HG02678 (cell line): Measurements from ENCODE around the gene PGM5.

Source experiments
- ATAC-seq: cut with Tn5 transposase; IDR thresholded peaks from one replicate; pipeline ENCODE4 v1.9.1; 2021; ENCODE audit warnings: mild to moderate bottlenecking, moderate library complexity; ENCODE audit not compliant: unreplicated experiment

The PGM5 gene

DNA sequence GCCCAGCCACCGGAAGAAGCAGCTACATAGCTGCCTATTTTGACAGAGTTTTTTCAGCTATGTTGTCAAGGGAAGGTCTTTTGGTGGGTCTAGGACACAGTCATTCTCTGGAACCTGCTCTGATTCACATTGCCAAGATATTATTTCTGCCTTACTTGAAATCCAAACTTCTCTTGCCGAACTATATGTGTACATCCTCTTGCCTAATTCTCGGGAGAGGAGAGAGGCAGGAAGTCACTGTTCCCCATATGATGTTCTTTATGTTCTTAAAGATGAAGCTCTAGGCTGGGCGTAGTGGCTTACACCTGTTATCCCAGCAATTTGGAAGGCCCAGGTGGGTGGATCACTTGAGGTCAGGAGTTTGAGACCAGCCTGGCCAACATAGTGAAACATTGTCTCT, 175.7 kb downstream of the PGM5 start:
- ATAC-seq = no peak

DNA sequence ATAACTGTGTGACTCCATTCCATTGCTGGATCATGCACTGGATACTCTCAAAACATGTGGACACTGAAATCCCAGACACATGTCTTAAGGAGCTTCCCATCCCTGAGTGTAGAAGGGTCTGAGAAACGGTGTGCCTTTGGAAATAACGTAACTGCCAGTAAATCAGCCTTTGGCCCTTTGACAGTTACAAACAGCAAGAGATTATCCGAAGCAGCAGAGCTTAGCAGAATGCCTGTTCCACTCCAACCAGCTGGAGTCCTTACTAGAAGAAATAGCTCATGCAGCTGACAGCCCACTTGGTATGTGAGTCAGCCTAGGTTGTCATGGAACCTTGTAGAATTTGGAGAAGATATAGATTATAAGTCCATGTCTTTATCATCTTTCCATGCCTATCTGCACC, 177.3 kb downstream of the PGM5 start:
- ATAC-seq = no peak

DNA sequence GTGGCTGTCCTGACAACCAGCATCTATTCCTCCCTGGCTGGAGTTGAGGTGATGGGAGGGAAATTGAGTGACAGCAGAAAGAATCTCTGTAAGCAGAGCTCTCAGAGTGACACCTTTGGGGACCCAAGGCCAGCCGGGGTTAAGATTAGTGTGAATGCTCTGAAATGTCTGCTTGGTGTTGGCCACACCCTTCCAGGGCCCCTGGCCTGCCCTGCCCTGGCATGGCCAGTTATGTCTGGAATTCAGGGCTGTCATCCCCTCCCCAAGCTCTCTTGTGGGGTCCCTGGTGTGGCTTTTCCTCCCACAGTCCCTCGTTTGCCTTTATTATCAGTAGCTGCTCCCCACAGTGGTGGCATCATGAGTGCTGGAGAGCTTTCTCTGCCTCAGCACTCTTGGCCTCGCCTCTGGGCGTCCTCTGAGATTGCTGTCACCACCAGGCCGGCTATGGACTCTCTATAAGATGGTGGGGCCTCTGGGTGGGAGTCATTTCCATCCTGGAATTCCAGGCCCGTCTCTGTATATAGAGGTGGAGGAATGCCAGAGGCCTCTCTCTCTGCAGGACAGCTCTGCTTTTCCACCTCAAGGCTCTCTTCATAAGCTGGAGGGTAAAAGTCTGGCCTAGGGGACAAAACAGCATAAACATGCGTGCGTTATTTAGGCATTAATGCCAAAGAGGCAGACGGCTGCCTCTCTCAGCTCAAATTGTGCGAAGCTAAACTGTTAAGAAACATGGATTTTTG, 180.6 kb downstream of the PGM5 start:
- ATAC-seq = no peak

DNA sequence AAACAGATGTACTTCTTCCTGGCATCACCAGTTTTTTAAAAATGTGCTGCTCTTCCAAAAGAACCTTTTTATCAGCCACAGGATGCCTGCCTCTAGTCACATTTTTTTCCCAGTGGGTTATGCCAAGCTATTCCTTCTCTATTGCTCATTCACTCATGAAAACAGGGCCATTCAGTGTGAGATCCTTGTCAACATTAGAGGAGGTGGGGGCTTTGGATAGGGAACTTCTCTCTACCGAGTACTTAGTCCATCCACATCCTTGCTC, 181.1 kb downstream of the PGM5 start:
- ATAC-seq = no peak

DNA sequence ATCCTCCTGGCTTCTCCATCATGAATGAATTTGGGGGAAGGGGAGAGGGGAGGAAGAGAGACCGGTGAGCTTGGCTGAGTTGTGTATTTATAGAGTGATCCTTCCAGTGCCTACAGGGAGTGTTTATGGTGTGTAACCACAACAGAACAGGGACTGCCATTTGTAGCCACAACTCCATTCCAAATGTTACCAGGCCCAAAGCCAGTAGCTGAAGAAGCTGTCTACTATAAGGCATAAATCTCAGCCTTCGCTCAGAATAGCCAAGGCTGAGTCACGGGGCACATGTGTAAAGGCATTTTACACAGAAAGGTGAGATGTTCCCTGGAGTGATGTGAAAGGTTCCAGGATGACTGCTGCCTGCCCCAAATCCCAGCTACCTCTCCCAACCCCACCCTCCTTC, 181.8 kb downstream of the PGM5 start:
- ATAC-seq = no peak

DNA sequence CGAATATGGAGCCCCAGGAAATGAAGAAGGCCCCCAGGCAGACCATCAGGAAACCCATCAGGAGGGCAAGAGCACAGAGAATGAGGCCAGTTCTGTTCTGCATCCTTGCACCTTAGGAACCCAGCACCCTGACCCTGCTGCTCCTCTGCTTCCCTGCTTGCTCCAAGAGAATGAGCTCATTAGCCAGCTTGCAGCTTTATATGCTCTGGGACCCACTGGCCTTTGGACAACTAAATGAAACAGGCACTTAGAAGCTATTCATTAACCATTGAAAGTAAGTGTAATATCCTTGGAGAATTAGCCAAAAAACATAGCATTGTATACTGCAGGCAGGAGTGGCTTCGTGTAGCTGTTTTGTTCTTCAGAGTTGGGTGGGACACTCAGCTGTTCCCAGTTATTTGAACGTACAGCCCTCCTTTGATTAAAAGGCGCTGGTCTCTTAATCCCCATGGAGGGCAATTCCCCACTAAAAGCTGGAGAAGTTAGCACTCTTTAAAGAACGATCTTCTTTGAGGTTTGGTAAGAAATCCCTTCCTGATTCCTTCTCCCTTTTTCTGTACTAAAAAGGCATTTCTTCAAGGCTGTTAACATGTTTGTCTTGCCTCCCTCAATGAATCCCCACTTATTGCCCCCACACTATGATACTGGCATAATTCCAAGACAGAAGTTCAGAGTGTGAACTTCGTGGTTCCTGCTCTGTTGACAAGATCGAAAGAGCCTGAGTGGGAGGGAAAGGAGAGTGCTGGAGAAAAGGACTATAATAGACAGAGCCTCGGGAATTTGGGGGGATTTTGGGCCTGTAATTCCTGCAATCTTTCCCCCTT, 184.5 kb downstream of the PGM5 start, which contains the start of gene TMEM252:
Gene TMEM252 (minus strand): TSS at position 172 of the 824 bp plus-strand sequence. CDS start 69 bp downstream, at position 103.
- ATAC-seq = no peak

DNA sequence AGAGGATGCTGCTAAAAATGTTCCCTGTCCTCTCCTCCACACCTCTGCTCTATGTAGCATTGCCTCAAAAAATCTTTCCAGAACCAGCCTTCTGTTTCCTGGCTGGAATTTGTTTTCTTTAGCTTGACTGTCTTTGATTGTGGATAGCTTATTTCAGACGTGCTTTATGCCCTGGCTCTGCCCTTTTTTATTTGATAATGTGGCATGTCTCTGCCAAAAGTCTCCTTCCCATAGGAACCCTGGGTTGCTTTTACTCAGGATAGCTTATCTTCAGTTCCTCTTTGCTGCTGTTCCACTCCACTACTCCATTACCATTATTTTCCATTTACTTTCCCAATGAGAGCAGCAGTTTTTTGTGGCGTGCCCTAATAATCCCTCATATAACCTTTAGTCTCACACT, 185.2 kb downstream of the PGM5 start:
- no peak for ATAC-seq

DNA sequence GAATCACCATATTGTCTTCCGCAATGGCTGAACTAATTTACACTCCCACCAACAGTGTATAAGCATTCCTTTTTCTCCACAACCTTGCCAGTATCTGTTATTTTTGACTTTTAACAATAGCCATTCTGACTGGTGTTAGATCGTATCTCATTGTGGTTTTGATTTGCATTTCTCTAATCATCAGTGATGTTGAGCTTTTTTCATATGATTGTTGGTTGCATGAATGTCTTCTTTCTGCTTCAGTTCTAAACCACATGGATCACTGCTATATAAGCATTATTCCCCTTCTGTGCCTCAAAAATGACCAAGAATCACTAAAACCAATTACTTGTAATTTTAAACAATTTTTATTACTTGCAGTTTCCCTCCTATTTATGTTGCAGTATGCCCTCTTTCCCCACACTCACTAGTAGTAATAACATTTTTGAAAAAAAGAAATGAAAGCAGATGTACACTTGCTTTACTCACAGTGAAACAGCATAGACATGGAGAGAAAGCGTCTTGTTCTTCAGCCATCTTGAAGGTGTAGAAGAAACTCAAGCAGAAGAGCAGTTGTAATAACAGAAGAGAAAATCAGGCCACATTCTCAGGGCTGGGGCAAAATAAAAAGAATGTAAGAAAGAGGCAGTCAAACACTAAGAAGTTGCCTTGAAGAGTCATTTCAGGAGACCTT, 188.8 kb downstream of the PGM5 start:
- ATAC-seq = peak; percentile 47

DNA sequence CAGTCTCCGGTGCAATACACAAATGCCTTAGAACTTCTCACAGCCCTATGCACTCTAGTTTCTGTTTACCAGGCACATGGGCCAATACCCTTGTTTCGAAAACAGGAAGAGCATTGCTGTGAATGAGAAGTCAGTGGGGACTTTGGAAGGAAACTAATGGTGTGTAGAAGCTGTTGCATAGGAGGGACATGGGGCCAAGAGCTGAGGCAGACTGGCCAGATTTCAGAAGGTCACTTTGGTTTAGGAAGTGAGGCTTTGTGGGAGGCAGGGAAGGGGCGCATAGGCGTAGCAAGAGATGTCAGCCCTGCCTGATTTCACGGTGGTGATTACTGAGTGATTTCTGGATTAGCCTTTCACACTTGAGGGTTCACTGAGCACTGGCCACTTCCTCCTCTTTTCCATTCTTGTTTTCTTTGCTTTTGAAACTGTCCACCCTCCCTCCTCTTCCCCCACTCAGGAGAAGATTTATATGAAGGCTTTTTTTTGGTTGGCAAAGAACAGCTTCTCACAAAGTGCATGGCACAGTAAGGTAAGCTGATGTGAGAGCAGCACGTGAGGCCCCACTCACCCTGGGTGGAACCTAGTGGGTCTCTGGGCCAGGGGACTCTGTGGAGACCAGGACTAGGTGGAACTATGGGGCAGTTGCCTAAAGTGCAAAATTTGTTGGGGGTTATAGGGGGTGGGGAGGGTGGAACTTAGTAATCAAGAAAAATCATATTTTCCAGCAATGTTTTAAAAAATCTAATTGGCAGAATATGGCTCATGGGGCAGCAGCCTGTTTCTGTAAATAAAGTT, 190.4 kb downstream of the PGM5 start:
- peak; percentile 85 for ATAC-seq

DNA sequence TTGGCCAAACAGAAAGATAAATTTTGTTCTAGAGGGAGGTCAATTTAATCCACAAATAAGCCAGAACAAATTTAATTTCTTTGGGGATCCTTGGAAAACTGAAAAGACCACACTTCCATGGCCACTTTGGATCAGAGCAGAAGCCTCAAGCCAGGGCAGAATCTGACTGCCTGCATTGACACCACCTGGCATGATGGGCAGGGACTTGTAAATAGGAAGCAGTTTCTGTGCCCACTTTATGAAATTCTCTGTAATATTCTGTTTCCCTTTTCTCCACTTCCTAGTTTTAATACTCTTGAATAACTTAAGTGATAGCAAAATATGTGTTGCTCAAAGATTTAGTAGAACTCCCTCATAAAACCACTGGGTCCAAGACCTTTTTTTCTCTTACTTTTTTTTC, 191.0 kb downstream of the PGM5 start:
- no peak for ATAC-seq

DNA sequence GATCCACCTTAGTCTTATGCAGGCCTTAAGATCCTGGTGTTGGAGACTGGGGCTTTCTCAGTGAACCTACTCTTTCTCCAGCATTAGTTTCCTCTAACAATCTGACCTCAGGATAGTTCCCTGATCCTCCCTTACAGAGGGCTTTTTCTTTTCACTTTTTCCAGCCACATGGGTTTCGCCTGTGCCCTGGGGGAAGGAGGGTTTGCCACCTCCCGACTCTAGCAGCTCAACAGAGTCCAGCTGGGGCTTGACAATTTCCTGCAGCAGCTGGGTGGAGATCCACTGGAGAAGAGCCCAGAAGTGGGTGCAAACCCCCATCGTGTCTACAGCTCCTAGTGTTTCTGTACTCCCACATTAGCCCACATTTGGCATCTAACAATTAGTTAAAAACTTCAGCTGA, 191.8 kb downstream of the PGM5 start:
- no peak for ATAC-seq

DNA sequence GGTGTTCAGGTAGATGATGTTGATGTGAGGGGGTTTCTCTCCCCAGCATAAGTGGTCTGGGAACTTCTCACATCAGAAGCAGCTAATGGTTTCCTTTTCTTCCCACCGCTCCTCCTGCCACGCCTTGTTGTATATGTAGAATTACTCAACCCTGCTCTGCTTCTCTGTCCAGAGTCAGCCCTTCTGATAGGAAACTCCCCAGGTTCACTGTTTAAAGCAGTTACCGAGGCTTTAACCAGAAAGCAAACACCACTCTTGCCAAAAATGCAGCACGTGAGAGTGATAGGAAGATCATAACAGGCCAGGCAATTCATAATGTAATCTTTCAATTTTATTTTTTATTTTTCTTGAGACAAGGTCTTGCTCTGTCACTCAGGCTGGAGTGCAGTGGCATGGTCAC, 194.8 kb downstream of the PGM5 start:
- ATAC-seq = no peak

DNA sequence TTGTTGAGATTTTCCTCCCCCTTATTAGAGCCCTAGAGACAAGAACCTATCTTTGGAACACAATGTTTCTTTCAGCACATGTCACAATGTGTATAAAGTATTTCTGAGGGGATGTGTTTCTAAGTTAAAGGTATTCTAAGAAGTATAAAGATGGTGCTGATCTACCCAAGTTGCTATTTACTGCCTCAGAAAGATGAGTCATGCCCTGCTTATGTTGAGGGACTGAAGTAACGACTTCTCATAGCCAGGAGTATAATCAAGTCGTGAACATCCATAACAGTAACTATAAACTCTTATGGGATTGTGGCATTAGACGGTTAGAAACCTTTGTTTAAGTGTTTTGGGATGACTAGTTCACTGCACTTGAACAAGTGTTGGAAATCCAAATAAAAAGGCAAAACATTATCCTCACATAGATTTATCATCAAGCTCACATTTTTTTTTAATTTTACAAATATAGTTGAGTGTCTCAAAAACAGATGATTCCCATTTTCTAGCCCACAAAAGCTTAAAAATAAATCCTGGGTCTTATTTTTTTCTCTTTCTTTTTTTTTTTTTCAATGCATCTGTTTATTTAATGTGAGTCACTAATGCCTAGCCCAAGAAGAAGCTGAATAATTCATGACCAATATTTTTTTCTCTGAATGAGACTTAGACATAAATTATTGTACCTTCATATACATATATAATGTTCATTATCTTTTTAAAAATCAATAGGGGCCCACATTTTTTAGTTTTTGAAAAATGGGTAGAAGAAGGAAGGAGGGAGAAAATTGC, 196.5 kb downstream of the PGM5 start:
- ATAC-seq = no peak

DNA sequence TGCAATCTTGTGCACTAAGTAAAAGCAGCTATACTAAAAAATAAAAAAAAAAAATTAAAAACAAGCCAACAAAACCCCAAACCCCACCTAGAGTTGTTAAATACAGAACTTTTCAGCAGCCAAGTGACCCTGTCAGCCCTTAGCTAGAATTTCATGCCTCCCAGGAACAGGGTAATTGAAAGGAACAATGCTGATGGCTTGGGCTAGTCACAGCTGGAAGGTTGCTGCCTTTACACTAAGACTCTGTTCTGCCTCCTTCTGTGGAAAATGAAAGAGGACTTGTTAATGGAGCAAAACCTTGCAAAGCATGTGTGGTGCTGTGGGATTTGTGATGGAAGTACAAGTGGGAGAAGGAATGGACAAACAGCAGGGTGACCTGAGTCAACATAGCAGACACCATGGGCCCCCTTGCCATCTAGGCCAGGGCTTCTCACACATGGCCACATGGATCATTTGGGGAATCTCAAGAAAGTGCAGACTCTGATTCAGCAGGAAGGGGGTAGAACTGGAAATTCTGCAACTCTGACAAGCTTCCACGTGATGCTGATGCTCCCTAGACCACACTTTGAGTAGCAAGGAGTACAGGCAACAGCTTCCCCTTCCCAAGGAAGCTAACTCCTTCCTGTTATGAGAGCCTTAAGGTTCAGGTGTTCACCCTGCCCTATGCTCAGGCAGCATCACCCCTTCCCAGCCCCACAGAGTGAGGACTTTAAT, 199.2 kb downstream of the PGM5 start:
- ATAC-seq = no peak

DNA sequence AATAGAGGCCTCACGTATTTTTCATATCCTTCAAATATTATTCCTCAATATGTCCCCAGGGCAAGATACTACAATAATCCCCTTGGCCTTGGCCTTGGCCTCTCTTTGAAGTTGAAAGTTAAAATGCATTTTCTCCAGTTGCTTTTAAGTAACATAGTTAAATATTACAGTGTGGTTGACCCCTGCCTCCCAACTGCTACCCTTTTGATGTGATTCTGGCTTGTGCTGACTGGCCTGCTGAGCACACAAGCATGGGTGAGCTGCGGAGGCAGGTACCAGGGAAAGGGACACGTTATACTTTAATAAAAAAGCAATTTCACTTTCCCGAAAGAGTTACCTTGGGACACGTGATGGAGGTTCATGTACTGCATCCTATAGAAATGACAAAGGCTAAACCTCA, 202.1 kb downstream of the PGM5 start:
- ATAC-seq = no peak

DNA sequence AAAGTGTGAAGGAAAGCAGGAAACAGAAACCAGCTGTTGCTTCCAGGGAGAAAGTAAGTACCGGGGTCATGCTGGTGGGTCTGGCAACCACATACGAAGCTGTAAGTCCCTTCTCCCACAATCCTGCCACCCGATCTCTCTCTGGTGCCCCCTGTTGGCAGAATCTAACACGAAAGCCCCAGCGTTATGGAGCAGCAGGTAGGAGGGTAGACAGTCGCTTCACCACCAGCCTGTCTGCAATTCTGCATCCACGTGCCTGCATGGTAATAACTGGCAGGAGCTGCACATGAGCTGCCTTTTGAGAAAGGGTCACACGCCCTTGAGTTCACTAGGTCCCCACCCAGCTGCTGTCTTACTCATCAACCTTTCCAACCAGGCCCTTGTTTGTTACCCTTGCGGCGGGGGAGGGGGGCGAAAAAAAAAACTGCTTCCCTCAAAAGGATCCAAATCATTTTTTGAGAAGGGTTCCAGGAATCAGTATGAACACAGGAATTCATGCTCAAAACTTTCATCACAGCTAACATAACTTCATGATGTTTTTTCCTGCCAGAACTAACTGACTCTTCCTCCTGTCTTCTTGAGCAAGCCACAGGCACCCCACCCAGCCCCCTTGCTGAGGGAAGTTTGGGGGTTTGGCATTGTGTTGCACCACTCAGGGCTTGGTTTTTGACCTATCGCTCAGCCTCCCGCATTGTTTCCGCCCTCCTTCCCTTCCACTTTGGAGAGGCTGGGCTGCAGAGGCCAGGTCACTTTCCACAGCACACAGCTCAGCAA, 203.8 kb downstream of the PGM5 start:
- peak; percentile 61 for ATAC-seq

DNA sequence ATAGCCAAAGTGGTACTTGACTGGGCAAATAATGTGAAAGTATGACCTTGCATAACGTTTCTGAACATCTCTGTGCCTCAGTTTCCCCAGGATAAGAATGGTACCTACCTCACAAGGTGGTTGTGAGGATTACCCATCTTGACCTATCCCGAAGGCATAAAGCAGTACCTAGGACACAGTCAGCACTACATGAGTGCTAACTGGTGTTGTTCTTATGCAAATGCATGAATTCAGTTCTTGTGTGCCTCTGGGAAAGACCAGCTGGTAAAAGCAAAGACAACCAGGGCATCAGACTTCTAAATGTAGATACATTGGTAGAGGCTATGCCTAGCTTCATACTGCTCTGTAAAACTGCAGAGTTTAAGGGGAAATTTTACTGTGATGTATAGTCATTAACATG, 206.1 kb downstream of the PGM5 start:
- no peak for ATAC-seq

DNA sequence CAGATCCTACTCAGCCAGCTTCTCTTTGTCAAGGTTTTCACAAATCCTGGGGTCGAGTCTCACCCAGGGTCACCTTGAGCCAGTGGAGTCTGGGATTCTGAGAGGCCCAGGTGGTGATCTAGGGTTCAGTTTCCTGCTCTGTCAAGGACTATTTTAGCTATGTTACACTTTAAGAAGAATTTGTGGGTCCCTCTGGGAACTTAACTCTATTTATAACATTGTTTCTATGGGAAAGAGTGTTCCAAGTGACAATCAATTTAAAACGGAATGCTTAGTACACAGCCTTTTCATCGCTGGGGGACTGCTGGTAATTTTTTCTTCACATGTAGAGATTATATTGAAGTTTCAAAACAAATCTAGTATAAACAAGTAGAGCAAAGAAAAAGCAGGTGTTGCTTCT, 211.2 kb downstream of the PGM5 start:
- ATAC-seq = no peak

DNA sequence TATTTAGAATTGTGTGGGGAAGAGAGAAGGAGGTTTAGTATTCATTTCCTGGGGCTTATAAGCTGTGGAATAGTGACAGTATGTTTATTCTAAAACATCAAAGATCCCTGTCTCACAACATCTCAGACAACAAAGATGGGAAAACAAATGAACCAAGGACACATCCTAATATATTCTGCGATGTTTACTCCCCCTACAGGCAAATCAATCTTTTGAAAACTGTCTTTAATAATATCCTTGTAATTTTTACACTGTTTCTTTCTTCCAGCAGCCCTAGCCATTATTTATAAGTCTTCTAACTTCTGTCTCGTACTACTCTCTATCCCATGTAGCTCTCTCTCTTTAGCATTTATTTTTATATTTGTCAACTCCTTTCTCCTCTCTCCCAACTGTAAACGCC, 217.7 kb downstream of the PGM5 start:
- ATAC-seq = no peak
